Measurements from ENCODE around the gene SLC39A3.
"Not testable (repeated sequence)": the region's sequence is repeated elsewhere in the genome, so short reads cannot be mapped to it uniquely, and the experiment has no call there.

SLC39A3 gene

DNA sequence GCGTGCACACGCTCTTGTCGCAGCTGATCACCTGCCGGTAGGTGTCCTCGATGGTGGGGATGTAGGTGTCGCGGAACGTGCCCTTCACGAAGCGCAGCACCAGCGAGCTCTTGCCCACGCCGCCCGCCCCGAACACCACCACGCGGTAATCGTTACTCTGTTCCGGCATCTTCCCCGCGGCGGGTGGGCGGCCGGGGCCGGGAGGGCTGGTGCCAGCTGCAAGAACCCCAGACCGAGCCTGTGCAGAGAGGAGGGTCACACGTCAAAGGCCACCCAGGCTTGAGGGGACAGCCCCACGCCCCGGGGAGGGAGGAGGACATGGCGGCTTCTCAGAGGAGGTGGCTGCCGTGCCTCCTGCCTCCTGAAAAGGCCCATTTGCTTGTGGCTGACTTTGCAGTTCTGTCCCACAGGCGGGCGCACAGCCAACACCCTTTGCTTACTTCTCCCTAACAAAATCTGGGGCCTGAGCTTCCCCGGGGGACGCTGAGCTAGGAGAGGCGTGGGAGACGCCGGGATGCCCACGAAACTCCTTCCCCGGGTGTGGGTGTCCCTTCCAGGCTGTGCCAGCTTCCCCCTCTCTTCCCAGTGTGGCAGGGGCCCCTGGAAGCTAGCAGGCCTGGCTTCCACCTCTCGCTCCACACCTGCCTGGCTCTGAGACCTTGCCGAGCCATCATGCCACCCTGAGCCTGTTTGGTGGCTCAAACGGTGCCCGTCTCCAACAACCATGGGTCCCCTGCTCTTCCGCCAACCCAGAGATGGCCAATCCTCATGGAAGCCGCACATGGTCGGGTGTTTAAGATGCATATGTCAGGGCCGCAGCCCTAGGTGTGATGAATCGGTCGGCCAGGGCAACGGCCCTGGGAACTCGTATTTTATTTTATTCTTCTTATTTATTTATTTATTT is 21.9 kb downstream of the SLC39A3 start:
- DNase-seq (ENCODE audit: low read depth, low spot score), result no peak
- CTCF ChIA-PET, result no interaction called here

DNA sequence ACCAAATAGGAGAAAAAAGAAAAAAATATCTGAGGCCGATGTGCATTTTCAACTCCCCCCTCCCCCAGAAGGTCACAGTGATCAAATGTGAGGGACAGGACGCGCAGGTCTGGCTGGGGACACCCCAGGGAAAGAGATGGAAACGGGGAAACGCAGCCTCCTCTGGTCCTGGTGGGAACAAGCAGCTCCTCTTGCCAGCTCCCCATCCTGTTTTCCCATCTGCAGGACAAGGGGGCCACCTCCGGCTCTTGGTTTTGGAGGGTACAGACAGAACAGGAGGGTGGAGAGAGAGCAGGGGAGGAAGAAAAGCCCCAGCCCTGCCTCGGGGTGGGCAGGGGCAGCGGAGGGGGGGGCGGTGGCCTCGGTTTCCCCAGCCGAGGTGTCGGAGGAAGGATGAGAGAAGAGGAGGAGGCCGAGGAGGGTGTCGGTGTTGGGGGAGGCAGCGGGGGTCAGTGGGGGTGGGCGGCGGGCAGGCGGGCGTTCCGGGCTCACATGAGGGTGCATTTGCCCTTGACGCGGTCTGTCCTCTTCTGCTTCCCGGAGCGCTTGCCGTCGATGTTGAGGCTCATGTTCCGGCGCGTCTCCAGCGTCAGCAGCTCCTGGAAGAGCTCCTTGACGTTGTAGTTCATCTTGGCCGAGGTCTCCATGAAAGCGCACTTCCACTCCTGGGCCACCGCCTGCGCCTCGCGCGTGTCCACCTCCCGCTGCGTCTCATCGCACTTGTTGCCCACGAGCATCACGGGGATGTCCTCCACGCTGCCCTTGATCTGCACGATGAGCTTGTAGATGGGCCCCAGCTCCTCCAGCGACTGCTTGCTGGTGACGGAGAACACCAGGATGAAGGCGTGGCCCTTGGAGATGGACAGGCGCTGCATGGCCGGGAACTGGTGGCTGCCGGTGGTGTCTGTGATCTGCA is 22.8 kb downstream of the SLC39A3 start:
- POLR2A ChIA-PET, result interaction anchor here (0.6 to 0.8 kb wide), 2 partner anchors 10 to 22 kb away, joined by 3 read pairs; no protein-coding TSS in a partner anchor
- no peak overlapping the region for H3K4me3 ChIP-seq (ENCODE audit: low read depth, low read length)
- CTCF ChIA-PET, result no interaction called here
- no peak for DNase-seq (ENCODE audit: low read depth, low spot score)
- TF ChIP-seq, protein P1, sequence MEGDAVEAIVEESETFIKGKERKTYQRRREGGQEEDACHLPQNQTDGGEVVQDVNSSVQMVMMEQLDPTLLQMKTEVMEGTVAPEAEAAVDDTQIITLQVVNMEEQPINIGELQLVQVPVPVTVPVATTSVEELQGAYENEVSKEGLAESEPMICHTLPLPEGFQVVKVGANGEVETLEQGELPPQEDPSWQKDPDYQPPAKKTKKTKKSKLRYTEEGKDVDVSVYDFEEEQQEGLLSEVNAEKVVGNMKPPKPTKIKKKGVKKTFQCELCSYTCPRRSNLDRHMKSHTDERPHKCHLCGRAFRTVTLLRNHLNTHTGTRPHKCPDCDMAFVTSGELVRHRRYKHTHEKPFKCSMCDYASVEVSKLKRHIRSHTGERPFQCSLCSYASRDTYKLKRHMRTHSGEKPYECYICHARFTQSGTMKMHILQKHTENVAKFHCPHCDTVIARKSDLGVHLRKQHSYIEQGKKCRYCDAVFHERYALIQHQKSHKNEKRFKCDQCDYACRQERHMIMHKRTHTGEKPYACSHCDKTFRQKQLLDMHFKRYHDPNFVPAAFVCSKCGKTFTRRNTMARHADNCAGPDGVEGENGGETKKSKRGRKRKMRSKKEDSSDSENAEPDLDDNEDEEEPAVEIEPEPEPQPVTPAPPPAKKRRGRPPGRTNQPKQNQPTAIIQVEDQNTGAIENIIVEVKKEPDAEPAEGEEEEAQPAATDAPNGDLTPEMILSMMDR (IDR thresholded peaks at IDR 0.05; ENCODE audit: insufficient read depth, low read length, missing control alignments), result no peak

More for the DNA sequence above, 21.9 kb downstream of the SLC39A3 start:
- no peak overlapping the region for H3K4me3 ChIP-seq (ENCODE audit: low read depth, low read length)
- POLR2A ChIA-PET, result interaction anchor here (0.8 kb wide), 1 partner anchor 11 kb away, joined by 3 read pairs; no protein-coding TSS in a partner anchor
- TF ChIP-seq, protein P1 (IDR thresholded peaks at IDR 0.05; ENCODE audit: insufficient read depth, low read length, missing control alignments), result no peak

DNA sequence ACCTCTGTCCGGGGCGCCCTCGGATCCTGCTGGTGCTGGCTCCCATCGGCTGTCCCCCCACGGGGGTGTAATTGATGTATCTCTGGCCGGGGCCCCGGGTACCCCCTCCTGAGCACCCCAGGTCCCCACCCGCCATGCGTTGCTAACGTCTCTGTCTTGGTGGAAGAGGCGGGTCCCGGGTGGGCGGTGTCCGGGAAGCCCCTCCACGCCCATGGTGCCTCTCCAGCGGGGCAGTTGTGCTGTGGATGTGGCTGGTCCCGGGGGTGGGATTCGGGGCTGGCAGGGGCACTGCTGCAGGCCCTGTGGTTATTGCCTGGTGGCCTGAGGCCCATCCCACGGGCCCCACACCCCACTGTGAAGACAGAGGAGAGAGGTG is 23.6 kb downstream of the SLC39A3 start:
- TF ChIP-seq, protein P1 (IDR thresholded peaks at IDR 0.05; ENCODE audit: insufficient read depth, low read length, missing control alignments), result no peak
- no peak overlapping the region for H3K4me3 ChIP-seq (ENCODE audit: low read depth, low read length)
- POLR2A ChIA-PET, result no interaction called here
- CTCF ChIA-PET, result no interaction called here
- DNase-seq (ENCODE audit: low read depth, low spot score), result no peak

DNA sequence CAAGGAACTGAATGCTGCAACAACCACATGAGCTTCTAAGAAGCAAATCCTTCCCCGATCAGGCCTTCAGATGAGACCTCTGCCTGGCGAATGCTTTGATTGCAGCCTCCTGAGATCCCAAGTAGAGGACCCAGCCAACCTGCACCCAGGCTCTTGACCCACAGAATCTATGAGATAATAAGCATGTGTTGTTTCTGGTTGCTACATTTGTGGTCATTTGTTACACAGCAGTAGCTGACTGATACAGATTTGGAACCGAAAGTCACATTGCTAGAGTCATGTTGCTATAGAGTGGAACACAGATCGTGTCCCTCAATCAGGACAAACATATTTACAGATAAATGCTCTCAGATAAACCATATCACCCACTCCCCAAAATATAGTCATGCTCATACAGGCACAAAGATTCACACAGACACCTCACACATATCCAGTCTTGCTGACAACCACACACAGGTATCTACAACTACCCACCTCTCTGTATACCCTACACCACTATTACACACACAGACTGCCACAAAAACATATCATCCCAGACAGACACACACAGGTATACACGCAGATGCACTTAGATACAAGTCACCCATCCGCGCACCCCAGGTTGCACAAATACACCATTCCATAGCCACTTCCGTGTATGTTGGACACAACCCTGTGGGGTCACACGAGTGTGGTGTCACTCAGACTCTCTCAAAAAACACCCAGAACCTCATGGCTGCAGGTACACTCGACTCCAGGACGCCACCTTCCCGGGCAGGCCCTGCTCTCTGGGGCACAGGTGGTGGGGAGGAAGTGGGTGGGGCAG is 24.1 kb downstream of the SLC39A3 start:
- ChIA-PET POLR2A (no interaction called here), CTCF (interaction anchor here (1.1 kb wide), 1 partner anchor 33 kb away, joined by 3 read pairs; no protein-coding TSS in a partner anchor)
- H3K4me3 ChIP-seq (ENCODE audit: low read depth, low read length), result no peak overlapping the region
- TF ChIP-seq, protein P1 (IDR thresholded peaks at IDR 0.05; ENCODE audit: insufficient read depth, low read length, missing control alignments), result no peak
- DNase-seq (ENCODE audit: low read depth, low spot score), result no peak

DNA sequence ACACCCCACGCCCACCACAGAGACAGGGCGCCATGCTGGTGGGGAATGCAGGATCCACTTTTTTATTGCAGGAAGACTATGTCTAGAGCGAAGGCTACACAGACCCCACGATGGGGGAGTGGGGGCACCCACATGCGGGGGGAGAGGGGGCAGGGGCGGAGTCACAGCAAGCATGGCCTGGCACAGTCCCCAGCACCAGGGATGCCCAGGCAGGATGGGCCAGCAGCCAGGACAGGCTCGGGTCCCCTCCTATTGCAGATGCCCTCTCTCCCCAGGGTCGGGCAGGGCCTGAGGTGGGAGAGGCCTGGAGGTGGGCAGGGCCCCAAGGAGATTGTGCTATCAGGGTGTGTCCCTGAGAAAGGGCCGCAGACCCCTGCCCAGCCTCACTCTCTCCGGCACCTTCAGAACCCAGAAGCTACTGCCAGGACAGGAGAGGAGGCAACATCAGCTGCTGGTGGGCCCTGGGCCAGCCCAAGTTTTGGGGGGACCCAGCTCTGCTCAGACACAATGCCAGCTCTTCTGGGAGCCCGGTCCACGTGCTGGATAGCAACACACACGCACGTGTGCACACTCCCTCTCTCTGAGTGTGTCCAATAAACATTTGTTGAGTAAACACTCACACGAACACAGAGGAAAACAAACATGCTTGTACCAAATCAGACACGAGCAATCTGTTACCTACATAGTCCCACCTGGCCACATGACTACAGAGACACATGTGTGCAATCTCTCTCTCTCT is 25.1 kb downstream of the SLC39A3 start:
- POLR2A ChIA-PET, result no interaction called here
- no peak for DNase-seq (ENCODE audit: low read depth, low spot score)
- CTCF ChIA-PET, result interaction anchor here (1.1 kb wide), 1 partner anchor 34 kb away, joined by 3 read pairs; no protein-coding TSS in a partner anchor
- no peak overlapping the region for H3K4me3 ChIP-seq (ENCODE audit: low read depth, low read length)
- TF ChIP-seq, protein P1 (IDR thresholded peaks at IDR 0.05; ENCODE audit: insufficient read depth, low read length, missing control alignments), result no peak

DNA sequence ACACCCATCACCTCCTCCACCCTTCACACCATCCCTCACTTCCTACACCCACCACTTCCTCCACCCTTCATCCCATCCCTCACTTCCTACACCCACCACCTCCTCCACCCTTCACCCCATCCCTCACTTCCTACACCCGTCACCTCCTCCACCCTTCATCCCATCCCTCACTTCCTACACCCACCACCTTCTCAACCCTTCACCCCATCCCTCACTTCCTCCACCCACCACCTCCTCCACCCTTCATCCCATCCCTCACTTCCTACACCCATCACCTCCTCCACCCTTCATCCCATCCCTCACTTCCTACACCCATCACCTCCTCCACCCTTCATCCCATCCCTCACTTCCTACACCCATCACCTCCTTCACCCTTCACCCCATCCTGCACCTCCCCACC is 25.7 kb downstream of the SLC39A3 start:
- H3K4me3 ChIP-seq (ENCODE audit: low read depth, low read length); DNase-seq (ENCODE audit: low read depth, low spot score); POLR2A ChIA-PET: not testable (repeated sequence)
- CTCF ChIA-PET, result interaction anchor here (1.1 kb wide), 1 partner anchor 34 kb away, joined by 3 read pairs; no protein-coding TSS in a partner anchor

DNA sequence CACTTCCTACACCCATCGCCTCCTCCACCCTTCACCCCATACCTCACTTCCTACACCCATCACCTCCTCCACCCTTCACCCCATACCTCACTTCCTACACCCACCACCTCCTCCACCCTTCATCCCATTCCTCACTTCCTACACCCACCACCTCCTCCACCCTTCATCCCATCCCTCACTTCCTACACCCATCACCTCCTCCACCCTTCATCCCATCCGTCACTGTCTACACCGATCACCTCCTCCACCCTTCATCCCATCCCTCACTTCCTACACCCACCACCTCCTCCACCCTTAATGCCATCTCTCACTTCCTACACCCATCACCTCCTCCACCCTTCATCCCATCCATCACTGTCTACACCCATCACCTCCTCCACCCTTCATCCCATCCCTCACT is 26.6 kb downstream of the SLC39A3 start:
- H3K4me3 ChIP-seq (ENCODE audit: low read depth, low read length); CTCF ChIA-PET; POLR2A ChIA-PET; DNase-seq (ENCODE audit: low read depth, low spot score): not testable (repeated sequence)
